Fibroblast of lung (primary cell): ENCODE measurements around the gene CYP3A5. TPM values are rescaled to one million over a fixed set of nuclear protein-coding genes. Genes with fewer than 3 reads are reported as not detected.

Experiments
- DNase-seq, 2 donors: peaks; one replicate each; pipeline versions ENCODE4 v3.0.0 to v3.0.0-alpha.2; 2010; ENCODE audit warnings: low read depth in 2 of 2
- H2AFZ ChIP-seq: 2 replicates; pipeline ENCODE4 v1.5.1; 2012; ENCODE audit warnings: low read length, control low read depth, inconsistent platforms
- H3K27ac ChIP-seq: 2 replicates; pipeline ENCODE4 v1.5.1; 2011; ENCODE audit warnings: low read length, control low read depth; ENCODE audit not compliant: insufficient read depth
- H3K27me3 ChIP-seq: 2 replicates; pipeline ENCODE4 v1.5.1; 2011; ENCODE audit warnings: mild to moderate bottlenecking, low read length; ENCODE audit not compliant: control insufficient read depth, insufficient read depth
- H3K36me3 ChIP-seq: 2 replicates; pipeline ENCODE4 v1.5.1; 2011; ENCODE audit warnings: low read length; ENCODE audit not compliant: control insufficient read depth, insufficient read depth
- H3K4me1 ChIP-seq: 2 replicates; pipeline ENCODE4 v1.5.1; 2011; ENCODE audit warnings: low read length; ENCODE audit not compliant: control insufficient read depth, insufficient read depth; ENCODE audit errors: extremely low read depth
- H3K4me2 ChIP-seq: 2 replicates; pipeline ENCODE4 v1.5.1; 2011; ENCODE audit warnings: low read length, control low read depth; ENCODE audit not compliant: insufficient read depth; ENCODE audit errors: extremely low read depth
- H3K4me3 ChIP-seq, 4 experiments: fragments of 200-600 bp in 1 of 4; sonication (generic) in 1 of 4; replicated peaks in 1 of 4; 2 replicates each; pipeline ENCODE4 v1.5.1; 2011 to 2016; ENCODE audit warnings: low read length in 4 of 4, low read depth in 3 of 4, mild to moderate bottlenecking in 3 of 4, control low read depth in 2 of 4, inconsistent platforms in 1 of 4, mixed read lengths in 1 of 4; ENCODE audit not compliant: insufficient read depth in 1 of 4; ENCODE audit errors: control extremely low read depth in 1 of 4
- H3K79me2 ChIP-seq: 2 replicates; pipeline ENCODE4 v1.5.1; 2012; ENCODE audit warnings: mild to moderate bottlenecking, low read length, inconsistent platforms; ENCODE audit not compliant: control insufficient read depth, insufficient read depth
- H3K9ac ChIP-seq: 2 replicates; pipeline ENCODE4 v1.5.1; 2011; ENCODE audit warnings: mild to moderate bottlenecking, low read length, control low read depth; ENCODE audit not compliant: insufficient read depth
- H3K9me3 ChIP-seq: 2 replicates; pipeline ENCODE4 v1.5.1; 2012; ENCODE audit warnings: low read depth, low read length; ENCODE audit not compliant: control insufficient read depth, insufficient read depth
- H4K20me1 ChIP-seq: 2 replicates; pipeline ENCODE4 v1.5.1; 2011; ENCODE audit warnings: low read length; ENCODE audit not compliant: control insufficient read depth, insufficient read depth; ENCODE audit errors: extremely low read depth
- EZH2 ChIP-seq: IDR thresholded peaks from 2 replicates; pipeline ENCODE4 v1.5.1; 2012; ENCODE audit warnings: low read length, control low read depth, mild to moderate bottlenecking; ENCODE audit errors: missing control alignments
- polyA plus RNA-seq, 2 donors: library from polyadenylated mRNA; depleted of rRNA in 1 of 2; stranded (reverse) in 1 of 2; unstranded in 1 of 2; fragments of >200 nt; gene quantifications; 2 replicates each; pipeline ENCODE4 v1.2.1, GENCODE V29; 2011 to 2012; ENCODE audit warnings: missing spikeins in 1 of 2
- total RNA-seq: library from RNA; depleted of rRNA; stranded (reverse); fragments of >200 nt; gene quantifications from 2 replicates; pipeline ENCODE4 v1.2.1, GENCODE V29; 2014
- TF ChIP-seq, protein P1 (sequence below), 2 donors: IDR thresholded peaks in 1 of 2; conservative IDR thresholded peaks in 1 of 2; 1 replicate in 1 of 2; 2 replicates in 1 of 2; pipeline ENCODE4 v1.5.1; 2011 to 2012; ENCODE audit warnings: low read length in 2 of 2, control low read depth in 1 of 2, inconsistent platforms in 1 of 2, low read depth in 1 of 2, mild to moderate bottlenecking in 1 of 2

The CYP3A5 gene
- total and polyA plus RNA-seq, 2 donors (not counting 1 experiment from before 2014, with no cell fraction given): 1.9 to 12.4 TPM

DNA sequence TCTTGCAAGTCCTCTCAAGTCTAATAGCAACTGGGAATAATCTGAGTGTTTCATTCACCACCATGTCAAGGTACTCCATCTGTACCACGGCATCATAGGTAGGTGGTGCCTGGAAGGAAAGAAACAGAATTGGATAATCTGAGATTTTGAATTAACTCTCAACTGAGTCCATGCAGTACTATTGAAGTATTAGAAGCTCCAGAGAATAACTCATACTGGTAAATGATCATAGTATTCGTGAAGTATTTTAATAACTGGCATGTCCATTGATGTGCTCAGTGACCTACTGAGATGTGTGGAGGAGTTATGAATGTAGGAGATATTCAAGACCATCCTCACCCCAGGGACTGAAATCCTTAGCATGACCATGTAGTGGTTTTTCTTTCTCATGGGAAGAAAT lies 27.1 kb downstream of the CYP3A5 start:
- Histone ChIP-seq H3K36me3 (no peaks in the 10 kb centered on the region), H3K79me2 (no peaks in the 10 kb centered on the region), H3K9me3 (no peaks in the 10 kb centered on the region), H3K4me1 (no peaks in the 10 kb centered on the region), H3K27ac (no peak overlapping the region), H3K4me2 (no peak overlapping the region), H3K27me3 (no peaks in the 10 kb centered on the region), H3K4me3 (no peak overlapping the region), H3K9ac (no peak overlapping the region), H2AFZ (no peak overlapping the region), H4K20me1 (no peaks in the 10 kb centered on the region)
- TF ChIP-seq, protein P1, sequence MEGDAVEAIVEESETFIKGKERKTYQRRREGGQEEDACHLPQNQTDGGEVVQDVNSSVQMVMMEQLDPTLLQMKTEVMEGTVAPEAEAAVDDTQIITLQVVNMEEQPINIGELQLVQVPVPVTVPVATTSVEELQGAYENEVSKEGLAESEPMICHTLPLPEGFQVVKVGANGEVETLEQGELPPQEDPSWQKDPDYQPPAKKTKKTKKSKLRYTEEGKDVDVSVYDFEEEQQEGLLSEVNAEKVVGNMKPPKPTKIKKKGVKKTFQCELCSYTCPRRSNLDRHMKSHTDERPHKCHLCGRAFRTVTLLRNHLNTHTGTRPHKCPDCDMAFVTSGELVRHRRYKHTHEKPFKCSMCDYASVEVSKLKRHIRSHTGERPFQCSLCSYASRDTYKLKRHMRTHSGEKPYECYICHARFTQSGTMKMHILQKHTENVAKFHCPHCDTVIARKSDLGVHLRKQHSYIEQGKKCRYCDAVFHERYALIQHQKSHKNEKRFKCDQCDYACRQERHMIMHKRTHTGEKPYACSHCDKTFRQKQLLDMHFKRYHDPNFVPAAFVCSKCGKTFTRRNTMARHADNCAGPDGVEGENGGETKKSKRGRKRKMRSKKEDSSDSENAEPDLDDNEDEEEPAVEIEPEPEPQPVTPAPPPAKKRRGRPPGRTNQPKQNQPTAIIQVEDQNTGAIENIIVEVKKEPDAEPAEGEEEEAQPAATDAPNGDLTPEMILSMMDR (conservative IDR thresholded peaks at IDR 0.05 in 1 of 2, IDR thresholded peaks at IDR 0.05 in 1 of 2; ENCODE audit: low read depth in 1 of 2, low read length in 2 of 2): no peak
- no peak for TF ChIP-seq EZH2
- no peak for DNase-seq

DNA sequence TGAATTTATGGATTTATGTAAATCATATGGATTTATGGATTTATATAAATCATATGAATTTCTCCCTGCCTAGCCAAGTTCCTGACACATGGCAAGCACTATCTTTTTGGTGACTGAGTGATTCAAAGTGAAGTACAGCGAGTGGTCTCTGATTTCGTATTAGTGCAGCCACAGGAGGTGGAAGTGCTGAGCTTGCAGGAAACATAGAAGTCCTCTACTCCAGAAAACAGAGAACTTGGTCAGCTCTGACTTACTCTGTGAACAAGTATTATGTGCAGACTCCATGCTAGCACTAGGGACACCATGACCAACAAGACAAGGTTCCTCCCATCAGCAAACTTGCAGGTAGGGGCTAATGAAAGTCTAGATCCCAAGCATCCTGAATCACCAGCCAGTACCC lies 28.5 kb downstream of the CYP3A5 start:
- no peaks in the 10 kb centered on the region for H3K9me3 ChIP-seq
- no peak for DNase-seq

GRCh38 chr7:99648843-99649242 lies 31.0 kb downstream of the CYP3A5 start:
- Histone ChIP-seq H3K27ac (no peak overlapping the region), H3K4me1 (no peaks in the 10 kb centered on the region), H3K9ac (no peak overlapping the region), H3K79me2 (no peaks in the 10 kb centered on the region), H3K4me3 (no peak overlapping the region), H3K36me3 (no peaks in the 10 kb centered on the region), H2AFZ (no peak overlapping the region), H3K9me3 (no peaks in the 10 kb centered on the region), H3K27me3 (no peaks in the 10 kb centered on the region), H4K20me1 (no peaks in the 10 kb centered on the region), H3K4me2 (no peak overlapping the region)
- TF ChIP-seq, protein P1 (conservative IDR thresholded peaks at IDR 0.05 in 1 of 2, IDR thresholded peaks at IDR 0.05 in 1 of 2; ENCODE audit: low read depth in 1 of 2, low read length in 2 of 2): no peak
- TF ChIP-seq EZH2: no peak
- no peak for DNase-seq

More for the DNA sequence above, 28.5 kb downstream of the CYP3A5 start:
- Histone ChIP-seq H3K4me2 (no peak overlapping the region), H3K4me3 (no peak overlapping the region), H3K27ac (no peak overlapping the region), H4K20me1 (no peaks in the 10 kb centered on the region), H3K4me1 (no peaks in the 10 kb centered on the region), H2AFZ (no peak overlapping the region), H3K27me3 (no peaks in the 10 kb centered on the region), H3K36me3 (no peaks in the 10 kb centered on the region), H3K9ac (no peak overlapping the region), H3K79me2 (no peaks in the 10 kb centered on the region)
- TF ChIP-seq, protein P1 (conservative IDR thresholded peaks at IDR 0.05 in 1 of 2, IDR thresholded peaks at IDR 0.05 in 1 of 2; ENCODE audit: low read depth in 1 of 2, low read length in 2 of 2): no peak
- no peak for TF ChIP-seq EZH2
